ENCODE measurements around the gene ERFE. TPM values are rescaled to one million over a fixed set of nuclear protein-coding genes. Genes with fewer than 3 reads are reported as not detected.

The ERFE gene
- total and polyA plus RNA-seq, 2 donors (not counting 1 experiment from before 2014, with no cell fraction given) = 0.17 TPM; not detected in 1

- Mint-ChIP-seq H3K4me3 (no peak overlapping the region), H3K9me3 (ENCODE audit: insufficient read depth) (no peaks in the 10 kb centered on the region), H3K27ac (no peak overlapping the region), H3K4me1 (no peaks in the 10 kb centered on the region), H3K27me3 (no peaks in the 10 kb centered on the region)
- CTCF ChIA-PET = no interaction called here
- ATAC-seq (ENCODE audit: low read depth) (no peak), DNase-seq (no peak)
- no peak for TF ChIP-seq EZH2 (IDR thresholded peaks at IDR 0.05; ENCODE audit: borderline replicate concordance, insufficient read depth, low read depth, low read length, poor library complexity, severe bottlenecking)
- no peak for TF ChIP-seq CTCF (IDR thresholded peaks at IDR 0.05)
- H3K9me3 ChIP-seq (ENCODE audit: control extremely low read depth in 1 of 3, control insufficient read depth in 2 of 3, insufficient read depth in 1 of 3, low read length in 2 of 3) = peaks cover 0 to 5% (median 0%) of the 10 kb centered on the region in 3 donors
- POLR2A ChIA-PET = no interaction called here
- no peak overlapping the region for H3K4me3 ChIP-seq (ENCODE audit: control extremely low read depth in 1 of 5, extremely low read depth in 1 of 5, insufficient read depth in 1 of 5, low read depth in 2 of 5, low read length in 4 of 5)
- no peaks in the 10 kb centered on the region for H3K36me3 ChIP-seq (replicated peaks in 1 of 2; ENCODE audit: control extremely low read depth in 1 of 2, control insufficient read depth in 1 of 2, extremely low read depth in 1 of 2, insufficient read depth in 2 of 2, low read length in 1 of 2)
- peaks cover 0 to 5% of the 10 kb centered on the region in 2 donors for H3K4me1 ChIP-seq (ENCODE audit: control insufficient read depth in 2 of 2, insufficient read depth in 2 of 2, low read length in 2 of 2)
- no peak overlapping the region for H3K4me2 ChIP-seq (replicated peaks; ENCODE audit: low read depth, low read length, poor library complexity, severe bottlenecking)
- no peak overlapping the region for H2AFZ ChIP-seq (ENCODE audit: insufficient read depth, low read depth, low read length, poor library complexity, severe bottlenecking)
- H3K79me2 ChIP-seq (ENCODE audit: control insufficient read depth, insufficient read depth, low read length) = no peaks in the 10 kb centered on the region
- intact Hi-C loops (cut with micrococcal nuclease) = no loop called here
- H3K9ac ChIP-seq (ENCODE audit: low read length) = no peak overlapping the region
- H3K27me3 ChIP-seq (replicated peaks in 1 of 4; ENCODE audit: control extremely low read depth in 1 of 4, control insufficient read depth in 3 of 4, insufficient read depth in 4 of 4, low read length in 3 of 4) = no peaks in the 10 kb centered on the region
- WGBS (ENCODE audit: insufficient coverage) = 81% methylated on average over 29 of the region's 30 CpGs
- H3K27ac ChIP-seq (ENCODE audit: low read length in 2 of 2) = no peak overlapping the region
- no peaks in the 10 kb centered on the region for H4K20me1 ChIP-seq (ENCODE audit: control insufficient read depth, insufficient read depth, low read length, poor library complexity, severe bottlenecking)
Measured at GRCh38 chr2:238128534-238129001, 30.2 kb upstream of the ERFE start.

- H3K4me1 ChIP-seq (ENCODE audit: control insufficient read depth in 2 of 2, insufficient read depth in 2 of 2, low read length in 2 of 2) = peaks cover 0 to 5% of the 10 kb centered on the region in 2 donors
- H4K20me1 ChIP-seq (ENCODE audit: control insufficient read depth, insufficient read depth, low read length, poor library complexity, severe bottlenecking) = no peaks in the 10 kb centered on the region
- no peaks in the 10 kb centered on the region for H3K36me3 ChIP-seq (replicated peaks in 1 of 2; ENCODE audit: control extremely low read depth in 1 of 2, control insufficient read depth in 1 of 2, extremely low read depth in 1 of 2, insufficient read depth in 2 of 2, low read length in 1 of 2)
- H3K9ac ChIP-seq (ENCODE audit: low read length) = no peak overlapping the region
- no peak overlapping the region for H3K27ac ChIP-seq (ENCODE audit: low read length in 2 of 2)
- ATAC-seq (ENCODE audit: low read depth) (no peak), DNase-seq (no peak)
- no peaks in the 10 kb centered on the region for H3K79me2 ChIP-seq (ENCODE audit: control insufficient read depth, insufficient read depth, low read length)
- H3K9me3 ChIP-seq (ENCODE audit: control extremely low read depth in 1 of 3, control insufficient read depth in 2 of 3, insufficient read depth in 1 of 3, low read length in 2 of 3) = peaks cover 0 to 5% (median 0%) of the 10 kb centered on the region in 3 donors
- Mint-ChIP-seq H3K4me1 (no peaks in the 10 kb centered on the region), H3K4me3 (no peak overlapping the region), H3K9me3 (ENCODE audit: insufficient read depth) (no peaks in the 10 kb centered on the region), H3K27me3 (no peaks in the 10 kb centered on the region), H3K27ac (no peak overlapping the region)
- no peak overlapping the region for H2AFZ ChIP-seq (ENCODE audit: insufficient read depth, low read depth, low read length, poor library complexity, severe bottlenecking)
- no peaks in the 10 kb centered on the region for H3K27me3 ChIP-seq (replicated peaks in 1 of 4; ENCODE audit: control extremely low read depth in 1 of 4, control insufficient read depth in 3 of 4, insufficient read depth in 4 of 4, low read length in 3 of 4)
- TF ChIP-seq EZH2 (IDR thresholded peaks at IDR 0.05; ENCODE audit: borderline replicate concordance, insufficient read depth, low read depth, low read length, poor library complexity, severe bottlenecking) (no peak), CTCF (IDR thresholded peaks at IDR 0.05) (no peak)
- 93% methylated on average over 22 of the region's 22 CpGs for WGBS (ENCODE audit: insufficient coverage)
- ChIA-PET CTCF (no interaction called here), POLR2A (no interaction called here)
- no peak overlapping the region for H3K4me2 ChIP-seq (replicated peaks; ENCODE audit: low read depth, low read length, poor library complexity, severe bottlenecking)
- intact Hi-C loops (cut with micrococcal nuclease) = no loop called here
- no peak overlapping the region for H3K4me3 ChIP-seq (ENCODE audit: control extremely low read depth in 1 of 5, extremely low read depth in 1 of 5, insufficient read depth in 1 of 5, low read depth in 2 of 5, low read length in 4 of 5)
Measured at GRCh38 chr2:238129166-238130010, 29.4 kb upstream of the ERFE start.

Data from B cell (primary cell).